NCI-H187 (cell line): ENCODE measurements around the gene LIME1.

Source experiments
- DNase-seq, 2 experiments: peaks; one replicate each; lab custom pipeline; 2025; lab: John Stamatoyannopoulos, UW

The LIME1 gene

DNA sequence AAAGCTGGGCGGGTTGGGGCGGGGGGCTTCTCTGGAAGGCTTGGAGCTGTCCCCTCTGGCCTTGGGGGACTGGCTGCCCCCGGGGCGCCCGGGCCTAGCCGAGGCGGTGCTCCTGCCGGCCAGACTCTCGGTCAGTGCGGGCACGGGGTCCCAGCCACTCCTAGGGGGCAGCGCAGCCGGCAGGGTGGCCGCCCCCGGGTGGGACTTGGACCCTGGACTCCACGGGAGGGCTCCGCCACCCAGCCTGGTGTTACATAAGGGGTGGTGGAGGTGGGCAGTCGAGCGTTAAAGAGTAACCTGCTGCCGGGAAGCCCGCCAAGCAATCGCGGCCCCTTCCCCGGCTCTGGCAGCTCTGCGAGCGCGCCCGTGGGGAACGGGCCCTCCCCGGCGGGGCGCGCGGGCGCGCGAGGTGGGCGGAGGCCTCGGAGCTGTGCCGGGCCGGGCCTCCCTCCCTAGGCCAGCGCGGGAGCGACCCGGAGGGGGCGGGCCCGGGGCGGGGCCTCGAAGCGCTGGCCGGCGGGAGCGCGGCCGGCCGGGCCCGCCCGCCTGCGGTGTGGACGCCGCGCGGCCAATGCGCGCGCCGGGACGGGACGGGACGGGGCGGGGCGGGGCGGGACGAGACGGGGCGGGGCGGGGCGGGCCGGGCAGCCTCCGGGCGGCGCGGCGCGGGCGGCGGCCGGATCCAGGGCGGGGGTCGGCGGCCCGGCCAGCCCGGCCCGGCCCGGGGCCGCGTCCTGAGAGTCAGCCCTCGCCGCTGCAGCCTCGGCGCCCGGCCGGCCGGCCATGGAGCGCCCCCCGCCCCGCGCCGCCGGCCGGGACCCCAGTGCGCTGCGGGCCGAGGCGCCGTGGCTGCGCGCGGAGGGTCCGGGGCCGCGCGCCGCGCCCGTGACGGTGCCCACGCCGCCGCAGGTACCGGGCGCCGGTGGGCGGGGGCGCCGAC lies 2.9 kb downstream of the LIME1 start, which contains the start of gene SLC2A4RG:
Gene SLC2A4RG (plus strand): TSS at position 647 of the 940 bp plus-strand sequence. CDS start 137 bp downstream, at position 784.
- peak; percentile 32 to 74 for DNase-seq

DNA sequence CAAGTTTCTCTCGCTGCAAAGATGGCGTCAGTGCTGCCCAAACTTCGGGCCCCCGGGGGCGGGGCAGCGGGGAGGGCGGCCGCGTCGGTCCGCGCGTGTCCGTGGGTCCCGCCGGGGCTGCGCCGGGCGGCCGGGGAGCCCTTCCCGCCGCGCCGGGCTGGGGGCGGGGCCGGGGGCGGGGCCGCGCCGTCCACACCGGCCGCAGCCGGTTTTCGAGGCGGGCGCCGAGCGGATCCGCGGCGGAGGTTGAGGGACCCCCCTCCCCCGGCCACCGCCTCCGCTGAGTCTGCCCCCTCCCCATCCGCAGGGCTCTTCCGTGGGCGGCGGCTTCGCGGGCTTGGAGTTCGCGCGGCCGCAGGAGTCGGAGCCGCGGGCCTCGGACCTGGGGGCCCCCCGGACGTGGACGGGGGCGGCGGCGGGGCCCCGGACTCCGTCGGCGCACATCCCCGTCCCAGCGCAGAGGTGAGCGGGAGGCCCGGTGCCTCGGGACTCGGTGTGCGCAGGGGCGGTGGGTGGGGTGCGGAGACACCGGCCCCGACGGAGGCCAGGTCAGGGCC lies 3.7 kb downstream of the LIME1 start:
- DNase-seq = peak in 1 of 2 experiments; percentile 22

DNA sequence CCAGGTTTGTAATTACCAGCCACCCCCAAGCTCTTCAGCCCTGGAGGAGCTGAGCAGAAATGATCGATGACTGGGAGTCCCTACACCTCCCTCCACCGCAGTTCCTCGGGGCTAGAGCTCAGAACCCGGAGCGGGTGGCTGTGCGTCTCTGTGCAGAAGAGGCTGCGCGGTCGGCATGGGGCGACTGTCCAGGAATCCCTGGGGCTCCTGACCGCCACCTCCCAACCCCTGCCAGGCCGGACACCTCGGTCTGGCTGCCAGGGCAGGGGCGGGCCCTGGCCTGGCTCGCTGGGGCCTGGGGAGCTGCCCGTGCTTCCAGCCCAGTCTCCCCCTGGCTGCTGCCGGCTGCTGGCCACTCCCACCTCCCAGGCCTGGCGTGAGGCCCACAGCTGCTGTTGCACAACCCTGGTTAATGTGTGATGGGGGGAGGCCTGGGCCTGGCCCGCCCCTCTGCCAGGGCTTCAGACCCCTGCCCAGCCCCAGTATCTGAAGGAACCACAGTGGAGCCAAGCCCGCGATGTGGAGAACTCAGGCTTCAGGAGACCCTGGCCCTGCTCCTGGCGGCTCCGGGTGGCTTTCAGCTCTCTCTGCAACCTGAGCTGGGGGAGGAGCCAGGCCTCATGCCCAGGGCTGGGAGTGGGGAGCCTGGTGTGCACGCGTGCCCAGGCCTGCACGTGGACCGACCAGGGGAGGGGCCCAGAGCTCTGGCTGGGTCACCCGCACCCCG lies 4.3 kb downstream of the LIME1 start:
- peak; percentile 78 for DNase-seq

DNA sequence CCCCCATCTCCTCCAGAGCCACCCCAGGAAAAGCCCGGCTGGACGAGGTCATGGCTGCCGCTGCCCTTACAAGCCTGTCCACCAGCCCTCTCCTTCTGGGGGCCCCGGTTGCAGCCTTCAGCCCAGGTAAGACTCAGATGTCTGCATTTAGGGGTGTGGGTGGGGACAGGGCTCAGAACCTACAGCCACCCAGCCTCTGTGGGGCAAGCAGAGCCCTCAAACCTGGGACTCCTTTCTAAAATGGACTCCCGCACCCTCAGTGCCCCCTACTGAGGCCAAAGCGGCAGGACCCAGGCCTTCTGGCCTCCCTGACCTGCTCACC lies 4.9 kb downstream of the LIME1 start:
- no peak for DNase-seq

DNA sequence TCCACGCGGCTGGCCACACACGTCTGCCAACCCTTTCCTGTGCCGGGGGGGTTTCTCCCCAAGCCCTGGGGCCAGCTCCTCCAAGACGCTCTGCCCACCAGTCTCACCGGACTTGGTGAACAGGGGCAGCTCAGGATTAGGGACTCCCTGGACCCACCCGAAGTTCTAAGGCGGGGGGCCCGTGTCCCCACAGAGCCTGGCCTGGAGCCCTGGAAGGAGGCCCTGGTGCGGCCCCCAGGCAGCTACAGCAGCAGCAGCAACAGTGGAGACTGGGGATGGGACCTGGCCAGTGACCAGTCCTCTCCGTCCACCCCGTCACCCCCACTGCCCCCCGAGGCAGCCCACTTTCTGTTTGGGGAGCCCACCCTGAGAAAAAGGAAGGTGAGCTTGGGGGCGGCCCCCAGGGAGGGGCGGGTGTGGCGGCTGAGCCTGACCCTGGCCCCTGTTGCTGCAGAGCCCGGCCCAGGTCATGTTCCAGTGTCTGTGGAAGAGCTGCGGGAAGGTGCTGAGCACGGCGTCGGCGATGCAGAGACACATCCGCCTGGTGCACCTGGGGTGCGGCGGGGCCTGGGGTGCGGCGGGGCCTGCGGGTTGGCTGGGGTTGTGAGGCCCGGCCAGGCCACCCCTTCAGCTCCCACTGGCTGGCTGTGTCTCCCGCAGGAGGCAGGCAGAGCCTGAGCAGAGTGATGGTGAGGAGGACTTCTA lies 5.4 kb downstream of the LIME1 start:
- no peak for DNase-seq

DNA sequence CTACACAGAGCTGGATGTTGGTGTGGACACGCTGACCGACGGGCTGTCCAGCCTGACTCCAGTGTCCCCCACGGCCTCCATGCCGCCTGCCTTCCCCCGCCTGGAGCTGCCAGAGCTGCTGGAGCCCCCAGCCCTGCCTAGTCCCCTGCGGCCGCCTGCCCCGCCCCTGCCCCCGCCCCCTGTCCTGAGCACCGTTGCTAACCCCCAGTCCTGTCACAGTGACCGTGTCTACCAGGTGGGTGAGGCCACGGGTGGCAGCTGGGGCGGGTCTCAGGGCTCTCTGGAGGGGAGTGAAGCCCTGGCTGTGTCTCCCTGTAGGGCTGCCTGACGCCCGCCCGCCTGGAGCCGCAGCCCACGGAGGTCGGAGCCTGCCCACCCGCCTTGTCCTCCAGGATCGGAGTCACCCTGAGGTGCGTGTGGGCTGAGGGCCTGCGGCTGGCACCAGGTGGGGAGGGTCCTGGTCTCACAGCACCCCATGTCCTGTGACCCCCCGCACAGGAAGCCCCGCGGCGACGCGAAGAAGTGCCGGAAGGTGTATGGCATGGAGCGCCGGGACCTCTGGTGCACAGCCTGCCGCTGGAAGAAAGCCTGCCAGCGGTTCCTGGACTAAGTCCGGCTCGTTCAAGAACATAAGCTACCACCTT lies 6.0 kb downstream of the LIME1 start:
- DNase-seq = no peak

DNA sequence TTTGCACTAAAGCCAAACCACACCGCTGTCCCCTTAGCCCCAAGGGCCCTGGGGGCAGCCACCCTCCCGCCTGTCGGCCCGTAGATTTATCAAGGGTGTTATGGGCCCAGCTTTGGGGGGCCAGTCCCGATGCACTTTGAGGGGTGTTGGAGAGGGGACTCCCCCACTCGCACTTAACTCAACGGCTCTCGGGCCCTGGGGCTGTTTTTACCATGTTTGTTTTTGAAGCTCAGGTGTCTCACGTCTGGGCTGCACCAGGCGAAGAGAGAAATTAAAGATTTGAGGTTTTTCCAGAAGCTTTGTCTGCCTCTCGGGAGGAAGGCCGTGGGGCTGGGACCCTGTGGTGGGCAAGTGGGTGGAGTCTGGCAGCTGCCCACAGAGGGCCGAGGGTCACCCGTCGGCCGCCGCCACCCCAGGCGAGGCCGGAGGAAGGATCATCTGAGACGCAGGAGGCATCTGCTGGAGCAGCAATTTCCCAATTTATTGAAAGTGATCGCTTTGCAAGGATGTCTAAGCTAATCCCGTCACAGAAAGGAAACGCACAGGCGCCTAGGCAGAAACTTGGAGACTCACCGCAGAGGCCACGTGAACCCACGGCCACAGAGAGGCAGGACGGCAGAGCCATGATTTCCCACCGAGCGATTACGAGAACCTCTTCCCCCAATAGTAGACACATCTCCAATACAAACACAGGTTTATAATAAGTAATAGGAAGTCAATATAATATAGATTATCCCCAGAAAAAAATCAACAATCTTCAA lies 6.9 kb downstream of the LIME1 start:
- DNase-seq = no peak

DNA sequence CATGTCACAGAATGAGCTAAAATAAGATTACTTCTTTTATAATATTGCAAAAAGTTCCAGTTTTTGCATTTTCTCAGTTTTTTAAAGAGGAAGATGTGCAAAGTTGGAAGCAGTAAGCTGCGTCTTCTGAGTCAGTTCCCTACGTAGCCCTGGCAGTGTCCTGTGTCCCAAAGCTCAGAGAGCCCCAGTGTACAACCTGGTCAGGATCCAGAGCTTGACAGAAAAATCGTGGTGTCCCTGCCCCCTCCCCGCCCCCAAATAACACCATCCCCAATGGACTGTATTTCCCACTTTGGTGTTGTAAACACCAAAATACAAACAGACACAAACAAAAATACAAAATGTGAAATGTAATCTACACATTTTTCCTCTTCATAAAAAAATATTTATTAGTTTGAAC lies 7.7 kb downstream of the LIME1 start:
- no peak for DNase-seq

DNA sequence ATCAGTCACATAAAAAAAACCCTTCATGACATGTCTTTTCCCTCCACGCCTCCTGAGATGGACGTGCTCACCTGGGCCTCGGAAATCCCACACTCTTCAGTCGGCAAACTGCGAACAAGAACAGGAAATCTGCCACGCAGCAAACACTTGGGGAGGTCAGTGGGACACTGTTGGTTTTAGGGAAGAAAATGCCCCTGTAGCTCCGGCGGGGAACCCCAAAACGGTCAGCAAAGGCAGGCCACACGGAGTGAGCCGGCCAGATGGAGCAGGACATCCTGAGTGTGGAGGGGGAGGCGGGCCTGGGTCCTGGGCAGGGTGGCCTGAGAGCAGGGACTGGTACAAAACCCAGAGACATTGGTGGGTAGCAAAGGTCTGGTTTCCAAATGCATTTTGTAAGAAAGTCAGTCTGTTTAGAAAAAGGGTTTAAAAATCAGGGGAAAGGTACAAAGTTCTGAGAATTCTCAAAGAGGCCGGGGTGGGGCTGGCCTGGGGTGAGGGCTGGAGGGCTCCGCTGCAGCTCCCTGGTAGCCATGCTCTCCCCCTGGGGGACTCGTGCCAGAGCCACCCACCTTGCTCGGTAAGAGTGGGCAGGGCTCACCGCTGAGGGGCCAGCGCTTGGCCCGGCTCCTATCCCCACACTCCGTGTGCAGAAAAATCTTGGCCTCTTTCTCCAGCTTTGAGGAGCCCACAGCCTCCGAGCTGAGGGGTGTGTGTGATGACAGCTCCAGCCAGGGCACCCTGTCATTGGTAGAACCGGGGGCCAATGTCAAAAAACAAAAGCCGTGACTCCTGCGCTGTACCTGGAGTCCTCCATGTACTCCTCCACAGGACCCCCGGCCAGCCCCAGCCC lies 8.3 kb downstream of the LIME1 start:
- no peak for DNase-seq

DNA sequence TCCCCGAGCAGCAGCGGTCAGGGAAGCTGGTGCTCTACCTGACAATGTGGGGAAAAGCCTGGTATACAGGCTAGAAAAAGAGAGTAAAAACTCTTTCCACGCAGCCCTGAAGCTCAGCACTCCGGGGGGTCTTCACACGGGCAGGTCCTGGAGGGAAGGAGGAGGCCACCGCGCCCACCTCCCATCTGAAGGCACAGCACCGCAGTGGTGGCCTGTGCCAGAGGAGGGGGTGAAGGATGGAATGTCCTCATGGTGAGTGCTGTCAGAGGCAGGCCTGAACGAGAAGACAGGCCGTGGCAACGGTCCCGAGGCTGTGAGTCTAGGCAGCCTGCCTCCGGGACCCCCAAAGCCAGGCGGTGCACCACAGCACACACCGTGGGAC lies 9.0 kb downstream of the LIME1 start:
- no peak for DNase-seq

DNA sequence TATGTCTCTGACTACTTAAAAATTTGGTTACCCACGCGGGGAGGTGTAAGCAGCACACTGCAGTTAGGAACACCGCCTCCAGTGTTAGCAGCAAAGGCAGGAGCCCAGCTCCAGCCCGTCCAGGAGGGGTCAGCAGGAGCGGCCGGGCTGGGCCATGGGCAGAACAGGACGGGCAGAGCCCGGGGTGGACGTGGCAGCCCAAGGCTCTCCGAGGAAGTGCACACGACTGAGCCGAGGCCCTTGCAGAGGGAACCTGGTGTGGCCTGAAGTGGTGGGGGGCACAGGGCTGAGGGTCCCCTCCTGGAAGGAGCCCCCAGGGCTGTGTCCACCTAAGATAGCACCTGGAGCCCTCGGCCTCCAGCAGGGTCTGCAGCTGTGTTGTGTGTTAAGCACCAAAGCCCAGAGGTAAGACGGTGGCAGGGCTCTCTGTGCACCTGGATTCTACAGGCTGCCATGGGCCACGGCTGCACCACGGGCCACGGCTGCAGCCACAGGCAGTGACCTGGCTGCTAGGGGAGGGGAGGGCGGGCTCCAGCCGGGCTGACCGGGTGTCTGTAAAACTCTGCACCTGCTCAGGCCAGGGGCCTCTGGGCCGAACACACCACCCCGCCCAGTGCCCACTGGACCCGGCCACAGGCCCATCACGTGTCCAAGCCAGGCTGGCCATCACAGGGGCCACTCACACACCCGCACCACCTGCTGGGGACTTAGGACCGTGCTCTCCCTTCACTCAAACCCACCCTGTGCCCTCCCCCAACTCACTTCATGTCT lies 9.7 kb downstream of the LIME1 start:
- no peak for DNase-seq

DNA sequence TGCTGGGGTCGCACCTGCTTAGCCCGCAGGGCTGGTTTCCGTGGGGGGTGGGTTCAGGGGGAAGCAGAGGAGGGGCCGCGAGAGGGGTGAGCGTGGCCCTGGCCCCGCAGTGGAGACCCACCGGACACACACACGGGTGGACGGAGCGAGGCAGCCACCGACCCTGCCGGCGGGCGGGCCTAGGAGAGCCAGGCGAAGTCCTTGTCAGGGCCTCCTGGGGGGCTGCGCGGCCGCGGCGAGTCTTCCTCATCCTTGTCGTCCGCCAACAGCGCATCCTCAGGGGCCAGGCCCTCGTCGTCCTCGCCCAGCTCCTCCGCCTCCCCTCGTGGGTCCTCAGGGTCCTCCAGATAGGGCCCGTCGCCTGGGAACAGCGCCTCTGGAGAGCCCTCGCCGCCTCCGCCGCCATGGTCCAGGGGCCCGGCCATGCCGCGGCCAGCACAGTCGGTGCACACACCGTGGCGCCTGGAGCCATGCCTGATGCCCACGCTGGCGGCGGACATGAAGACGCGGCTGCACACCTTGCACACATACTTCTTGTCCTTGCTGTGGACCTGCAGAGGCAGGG lies 10.4 kb downstream of the LIME1 start:
- no peak for DNase-seq

DNA sequence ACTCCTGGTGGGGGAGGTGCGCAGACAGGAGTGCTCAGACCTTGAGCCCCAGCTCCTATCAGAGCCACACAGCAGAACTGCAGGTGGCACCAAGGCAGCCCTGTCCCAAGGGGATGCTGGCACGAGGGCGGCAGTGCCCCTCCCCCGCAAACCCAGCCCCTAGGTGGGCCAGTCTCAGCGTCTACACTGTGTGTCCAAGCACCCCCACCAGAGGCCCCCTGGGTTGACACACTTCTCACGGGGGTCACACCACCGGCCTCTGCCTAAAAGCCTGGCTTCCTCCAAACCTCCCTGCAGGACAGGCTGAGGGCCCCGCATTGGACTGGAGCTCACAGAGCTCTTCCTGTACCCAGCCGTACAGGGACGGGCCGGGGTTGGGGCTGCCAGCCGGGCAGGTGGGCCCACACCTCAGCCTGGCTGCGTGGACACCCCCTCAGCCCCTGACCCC lies 11.2 kb downstream of the LIME1 start:
- DNase-seq = no peak

DNA sequence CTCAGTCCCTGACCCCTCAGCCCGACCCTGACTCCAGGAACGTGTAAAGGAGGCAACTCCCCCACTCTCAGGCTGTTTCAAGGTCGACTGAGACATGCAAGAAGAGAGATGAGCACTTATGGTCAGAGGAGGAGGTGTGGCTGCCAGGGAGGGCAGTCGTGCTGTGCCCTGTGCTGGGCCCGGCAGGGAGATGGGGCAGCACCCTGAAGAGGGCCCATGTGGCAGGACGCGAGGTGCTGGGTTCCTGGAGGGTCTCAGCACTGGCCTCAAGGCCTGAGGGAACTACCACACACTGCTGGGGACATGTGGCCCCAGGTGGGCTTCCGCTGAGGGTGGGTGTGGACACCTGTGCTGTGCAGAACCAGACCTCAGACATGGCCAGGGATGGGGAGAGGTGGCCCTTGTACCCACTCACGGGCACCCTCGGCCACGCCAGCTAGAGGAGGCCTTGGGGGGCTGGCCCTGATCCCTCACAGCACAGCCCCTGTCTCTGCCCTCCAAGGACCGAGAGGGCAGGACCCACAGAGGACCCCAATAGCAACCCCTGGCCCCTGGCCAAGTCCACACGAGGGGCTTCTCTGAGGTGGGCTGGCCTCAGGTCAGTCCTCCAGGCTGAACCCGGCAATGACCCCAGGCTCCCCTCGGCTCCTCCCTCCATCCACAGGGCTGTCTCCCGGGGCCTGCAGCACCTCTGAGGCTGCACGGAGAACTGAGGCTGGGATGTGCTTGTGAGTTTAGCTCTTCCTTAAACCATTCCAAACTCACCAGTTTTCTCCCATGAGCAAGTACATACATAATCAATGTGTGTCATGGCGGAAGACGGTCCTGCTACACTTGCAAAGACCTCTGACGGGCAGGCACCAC lies 11.8 kb downstream of the LIME1 start:
- DNase-seq = no peak

DNA sequence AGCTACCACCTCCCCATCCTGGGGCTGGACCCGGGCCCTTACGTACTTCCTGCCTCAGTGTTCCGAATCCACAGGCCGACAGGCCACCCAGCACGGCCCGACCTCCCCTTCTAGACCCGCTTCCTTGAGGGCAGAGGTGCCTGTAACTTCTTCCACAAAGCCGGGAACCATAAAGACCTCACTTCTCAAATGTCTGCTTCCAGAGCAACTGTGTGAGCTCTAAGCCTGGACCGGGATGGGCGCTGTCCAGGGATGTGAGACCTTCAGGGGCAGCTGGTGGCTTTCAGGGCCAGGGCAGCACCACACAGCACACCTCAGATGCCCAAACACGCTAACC lies 12.4 kb downstream of the LIME1 start:
- DNase-seq = no peak

DNA sequence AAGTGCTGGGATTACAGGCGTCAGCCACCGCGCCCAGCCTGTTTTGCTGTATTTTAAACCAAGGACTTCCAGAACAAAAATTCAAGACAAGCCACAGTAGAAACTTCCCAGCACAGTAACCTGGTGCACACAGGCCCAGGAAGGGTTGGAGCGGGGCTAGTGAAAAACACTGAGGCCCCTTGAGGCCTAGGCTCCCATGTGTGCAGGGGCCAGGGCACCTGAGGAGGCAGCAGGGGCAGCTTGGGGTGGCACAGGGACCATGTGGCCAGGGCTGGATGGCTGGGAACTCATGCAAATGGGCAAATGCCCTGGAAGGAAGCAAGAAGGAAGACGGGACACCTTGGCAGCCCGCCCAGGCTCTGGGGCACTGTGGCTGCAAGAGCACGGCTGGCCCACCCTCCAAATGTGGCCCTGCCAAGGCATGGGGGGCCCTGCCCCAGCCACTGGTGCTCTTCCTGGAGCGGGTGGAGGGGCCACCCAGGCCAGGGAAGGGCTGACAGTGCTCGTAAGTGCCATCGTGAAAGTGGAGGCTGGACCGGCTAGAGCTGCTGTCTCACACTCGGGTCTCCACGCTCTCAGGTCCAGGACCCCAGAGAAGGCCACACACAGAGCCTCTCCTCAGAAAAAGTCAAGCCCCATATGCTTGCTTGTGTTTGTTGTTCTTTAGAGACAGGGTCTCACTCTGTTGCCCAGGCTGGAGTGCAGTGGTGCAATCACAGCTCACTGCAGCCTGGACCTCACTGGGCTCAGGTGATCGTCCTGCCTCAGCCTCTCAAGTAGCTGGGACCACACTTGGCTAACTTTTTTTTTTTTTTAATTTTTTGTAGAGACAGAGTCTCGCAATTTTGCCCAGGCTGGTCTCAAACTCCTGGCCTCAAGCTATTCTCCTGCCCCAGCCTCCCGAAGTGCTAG lies 13.4 kb downstream of the LIME1 start:
- no peak for DNase-seq
